HFFc6 (cell line): ENCODE results near the gene FAM186B. TPM values are rescaled to one million over a fixed set of nuclear protein-coding genes. Genes with fewer than 3 reads are reported as not detected.
A peak's percentile ranks its signal among the peaks of the same experiment; 100 is the strongest.

Experiments
- DNase-seq: peaks from one replicate; pipeline ENCODE4 v3.0.0-alpha.2; 2018
- H3K27ac Mint-ChIP-seq: 2 replicates; pipeline ENCODE4 v1.8.0; 2020; ENCODE audit warnings: mild to moderate bottlenecking, mixed read lengths
- H3K27me3 Mint-ChIP-seq: 2 replicates; pipeline ENCODE4 v1.8.0; 2021; ENCODE audit warnings: mild to moderate bottlenecking, moderate library complexity, mixed read lengths; ENCODE audit not compliant: insufficient read depth
- H3K36me3 Mint-ChIP-seq: 2 replicates; pipeline ENCODE4 v1.8.0; 2021; ENCODE audit warnings: low read depth, mixed read lengths
- H3K4me1 Mint-ChIP-seq: 2 replicates; pipeline ENCODE4 v1.8.0; 2020; ENCODE audit warnings: low read depth, mixed read lengths
- H3K4me3 Mint-ChIP-seq: 2 replicates; pipeline ENCODE4 v1.8.0; 2020; ENCODE audit warnings: mild to moderate bottlenecking, moderate library complexity, mixed read lengths
- H3K9me3 Mint-ChIP-seq: 2 replicates; pipeline ENCODE4 v1.8.0; 2020; ENCODE audit warnings: mild to moderate bottlenecking, mixed read lengths
- total RNA-seq, 6 experiments: library from RNA; stranded (reverse); fragmentation: NEBNext Ultra II Directional; extraction: Animal tissue kit (Norgen Biotek cat#: 25700); gene quantifications; 2 replicates in 1 of 6; 3 replicates in 5 of 6; pipeline ENCODE4 v1.2.3, GENCODE V29; 2021
- TF ChIP-seq, protein P1 (sequence below): fragments of 200-600 bp; sonication (generic); IDR thresholded peaks from 2 replicates; pipeline ENCODE4 v1.5.0; 2021; ENCODE audit warnings: antibody characterized with exemption, mild to moderate bottlenecking

The FAM186B gene
- total RNA-seq, 6 experiments from 2014 or later, result 0.21 to 0.46 (median 0.31) TPM

- H3K4me1 Mint-ChIP-seq, result peaks cover 12% of the 10 kb centered on the region
- peaks cover 12% of the 10 kb centered on the region; the same call in 1 of the 2 replicates for H3K36me3 Mint-ChIP-seq
- peak within 1 kb of the TSS; percentile 99 for H3K27ac Mint-ChIP-seq
- DNase-seq, result peak; percentile 85
- TF ChIP-seq, protein P1, sequence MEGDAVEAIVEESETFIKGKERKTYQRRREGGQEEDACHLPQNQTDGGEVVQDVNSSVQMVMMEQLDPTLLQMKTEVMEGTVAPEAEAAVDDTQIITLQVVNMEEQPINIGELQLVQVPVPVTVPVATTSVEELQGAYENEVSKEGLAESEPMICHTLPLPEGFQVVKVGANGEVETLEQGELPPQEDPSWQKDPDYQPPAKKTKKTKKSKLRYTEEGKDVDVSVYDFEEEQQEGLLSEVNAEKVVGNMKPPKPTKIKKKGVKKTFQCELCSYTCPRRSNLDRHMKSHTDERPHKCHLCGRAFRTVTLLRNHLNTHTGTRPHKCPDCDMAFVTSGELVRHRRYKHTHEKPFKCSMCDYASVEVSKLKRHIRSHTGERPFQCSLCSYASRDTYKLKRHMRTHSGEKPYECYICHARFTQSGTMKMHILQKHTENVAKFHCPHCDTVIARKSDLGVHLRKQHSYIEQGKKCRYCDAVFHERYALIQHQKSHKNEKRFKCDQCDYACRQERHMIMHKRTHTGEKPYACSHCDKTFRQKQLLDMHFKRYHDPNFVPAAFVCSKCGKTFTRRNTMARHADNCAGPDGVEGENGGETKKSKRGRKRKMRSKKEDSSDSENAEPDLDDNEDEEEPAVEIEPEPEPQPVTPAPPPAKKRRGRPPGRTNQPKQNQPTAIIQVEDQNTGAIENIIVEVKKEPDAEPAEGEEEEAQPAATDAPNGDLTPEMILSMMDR, result no peak
- H3K9me3 Mint-ChIP-seq, result no peaks in the 10 kb centered on the region
- H3K4me3 Mint-ChIP-seq, result peak within 1 kb of the TSS; percentile 98
- H3K27me3 Mint-ChIP-seq, result peaks cover 2% of the 10 kb centered on the region; the same call in 1 of the 2 replicates
These were observed 37.6 kb downstream of the FAM186B start, which contains the start of gene MCRS1 for GRCh38 chr12:49567611-49568441. MCRS1 (minus strand) TSS chr12:49568142; CDS start chr12:49566731, 1,411 bp downstream.

DNA sequence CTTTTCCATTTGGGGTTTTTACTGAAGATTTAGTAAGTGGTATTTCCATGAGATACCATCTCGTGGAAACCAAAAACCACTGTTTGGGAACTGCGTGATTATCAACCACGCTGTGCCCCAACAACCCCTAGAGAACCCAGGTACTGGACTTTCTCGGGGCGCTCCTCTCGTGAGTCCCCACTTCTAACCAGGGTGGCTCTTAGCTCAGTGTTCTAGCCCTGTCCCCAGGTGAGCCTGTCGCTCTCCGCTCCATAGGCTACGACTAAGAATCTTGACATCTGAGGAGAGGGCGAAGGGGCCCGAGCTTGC lies 38.2 kb downstream of the FAM186B start:
- H3K4me1 Mint-ChIP-seq, result peaks cover 12% of the 10 kb centered on the region
- TF ChIP-seq, protein P1, result no peak
- H3K9me3 Mint-ChIP-seq, result no peaks in the 10 kb centered on the region
- H3K4me3 Mint-ChIP-seq, result peak overlapping the region; percentile 98
- DNase-seq, result no peak
- H3K27me3 Mint-ChIP-seq, result peaks cover 2% of the 10 kb centered on the region; the same call in 1 of the 2 replicates
- peaks cover 12% of the 10 kb centered on the region; the same call in 1 of the 2 replicates for H3K36me3 Mint-ChIP-seq
- H3K27ac Mint-ChIP-seq, result peak overlapping the region; percentile 99

- Mint-ChIP-seq H3K4me1 (peaks cover 12% of the 10 kb centered on the region), H3K27me3 (peaks cover 2% of the 10 kb centered on the region; the same call in 1 of the 2 replicates), H3K27ac (no peak overlapping the region), H3K36me3 (peaks cover 12% of the 10 kb centered on the region; the same call in 1 of the 2 replicates), H3K4me3 (no peak overlapping the region), H3K9me3 (no peaks in the 10 kb centered on the region)
- TF ChIP-seq, protein P1, result no peak
- DNase-seq, result no peak
These were observed 39.1 kb downstream of the FAM186B start for GRCh38 chr12:49566361-49566760.

DNA sequence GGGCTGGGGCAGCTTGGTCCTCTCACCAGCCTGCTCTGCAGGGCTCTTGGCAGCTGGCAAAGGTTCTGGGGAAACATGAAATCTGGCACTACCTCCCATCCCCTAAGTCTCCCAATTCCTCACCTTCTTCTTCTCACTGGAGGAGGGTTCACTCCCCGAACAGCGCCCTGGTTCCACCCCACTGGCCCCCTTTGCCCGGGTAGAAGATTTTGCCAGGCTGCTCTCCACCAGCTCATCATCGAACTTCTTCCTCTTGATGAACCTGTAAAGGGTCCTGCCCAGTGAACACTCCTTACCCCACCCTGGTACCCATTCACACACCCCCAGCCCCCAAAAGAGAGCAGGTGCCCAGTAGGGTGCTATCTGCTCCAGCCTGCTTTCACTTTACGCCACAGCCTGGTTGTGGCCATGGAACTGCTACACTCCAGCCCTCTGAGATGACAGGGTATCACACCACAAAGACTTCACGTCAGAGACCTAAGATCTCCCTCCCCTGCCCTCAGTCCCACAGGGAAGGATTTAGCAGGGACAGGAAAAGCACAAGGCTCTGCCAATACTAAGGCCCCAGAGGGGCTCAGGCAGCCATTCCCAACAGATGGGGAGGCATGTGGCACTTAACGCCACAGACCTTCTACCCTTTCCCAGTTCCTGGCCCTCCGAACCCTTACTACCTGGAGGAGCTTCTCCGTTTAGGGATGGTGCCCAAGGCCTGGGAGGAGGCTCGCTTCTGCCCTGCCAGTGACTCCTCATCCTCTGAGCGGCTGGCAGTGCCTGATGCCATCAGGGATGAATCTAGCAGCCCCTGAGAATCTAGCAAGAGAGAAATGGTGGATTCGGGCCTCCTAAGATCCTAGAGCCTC lies 39.8 kb downstream of the FAM186B start:
- no peak overlapping the region for H3K27ac Mint-ChIP-seq
- peaks cover 2% of the 10 kb centered on the region; the same call in 1 of the 2 replicates for H3K27me3 Mint-ChIP-seq
- TF ChIP-seq, protein P1, result no peak
- H3K4me1 Mint-ChIP-seq, result peaks cover 9% of the 10 kb centered on the region
- peaks cover 12% of the 10 kb centered on the region; the same call in 1 of the 2 replicates for H3K36me3 Mint-ChIP-seq
- no peaks in the 10 kb centered on the region for H3K9me3 Mint-ChIP-seq
- no peak for DNase-seq
- H3K4me3 Mint-ChIP-seq, result no peak overlapping the region

DNA sequence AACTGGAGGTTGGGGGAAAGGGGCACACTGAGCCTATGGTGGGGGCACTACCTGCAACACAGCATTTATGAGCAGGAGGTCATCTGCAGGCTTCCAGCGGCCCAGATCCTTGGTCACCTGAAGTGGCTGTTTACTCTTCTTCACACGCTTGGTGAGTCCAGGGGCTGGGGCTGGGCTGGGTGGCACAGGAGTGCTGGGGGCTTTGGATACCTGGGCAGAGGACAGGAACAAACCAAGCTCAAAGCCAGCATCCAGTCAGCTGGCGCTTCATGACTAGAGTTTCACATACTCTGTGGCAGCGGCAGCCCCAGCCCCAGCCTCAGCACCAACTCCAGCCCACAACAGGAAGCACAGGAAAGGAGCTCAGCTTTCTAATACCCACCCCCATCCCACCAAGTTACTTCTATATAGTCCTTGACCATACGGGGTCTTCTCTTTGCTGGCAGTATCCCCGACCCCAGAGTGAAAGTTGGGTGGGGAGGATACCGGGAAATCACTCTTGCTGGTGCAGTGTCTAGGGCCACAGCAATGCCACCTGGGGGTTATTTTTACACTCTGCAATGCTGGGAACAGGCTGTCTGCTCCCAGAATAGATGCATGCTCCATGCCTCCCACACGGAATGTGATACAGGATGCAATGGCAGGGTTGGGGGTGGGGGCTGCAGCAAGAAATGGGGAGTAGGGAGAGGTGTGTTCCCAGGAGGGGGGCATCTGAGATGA lies 40.6 kb downstream of the FAM186B start:
- no peak overlapping the region for H3K27ac Mint-ChIP-seq
- DNase-seq, result no peak
- no peaks in the 10 kb centered on the region for H3K9me3 Mint-ChIP-seq
- peaks cover 2% of the 10 kb centered on the region; the same call in 1 of the 2 replicates for H3K27me3 Mint-ChIP-seq
- H3K4me3 Mint-ChIP-seq, result no peak overlapping the region
- peaks cover 12% of the 10 kb centered on the region; the same call in 1 of the 2 replicates for H3K36me3 Mint-ChIP-seq
- TF ChIP-seq, protein P1, result no peak
- H3K4me1 Mint-ChIP-seq, result peaks cover 6% of the 10 kb centered on the region
